ENCODE results near the gene PRMT7. TPM values are rescaled to one million over a fixed set of nuclear protein-coding genes. Genes with fewer than 3 reads are reported as not detected.

Gene PRMT7
- total RNA-seq, 3 donors from 2014 or later, result 31.0 to 42.2 (median 41.0) TPM

DNA sequence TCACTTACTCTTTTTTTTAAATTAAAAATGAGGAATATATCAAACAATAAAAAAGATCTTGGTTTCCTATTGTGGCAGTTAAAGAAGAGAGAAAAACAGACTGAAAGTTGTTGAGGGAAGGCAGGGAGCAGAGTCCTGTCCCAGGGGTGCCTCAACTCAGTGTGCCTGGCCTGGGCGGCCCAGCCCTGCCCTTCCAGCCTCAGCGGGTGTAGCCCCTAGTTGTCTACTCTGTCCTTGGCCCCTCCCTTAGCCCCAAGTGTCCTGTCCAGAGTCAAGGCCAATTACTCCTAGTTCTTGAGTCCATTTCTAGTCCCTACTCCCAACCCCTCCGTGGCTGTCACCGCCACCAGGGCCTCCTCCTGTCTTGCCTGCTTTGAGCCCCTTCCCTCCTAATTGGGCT is 85.0 kb downstream of the PRMT7 start:
- TF ChIP-seq, protein P1, sequence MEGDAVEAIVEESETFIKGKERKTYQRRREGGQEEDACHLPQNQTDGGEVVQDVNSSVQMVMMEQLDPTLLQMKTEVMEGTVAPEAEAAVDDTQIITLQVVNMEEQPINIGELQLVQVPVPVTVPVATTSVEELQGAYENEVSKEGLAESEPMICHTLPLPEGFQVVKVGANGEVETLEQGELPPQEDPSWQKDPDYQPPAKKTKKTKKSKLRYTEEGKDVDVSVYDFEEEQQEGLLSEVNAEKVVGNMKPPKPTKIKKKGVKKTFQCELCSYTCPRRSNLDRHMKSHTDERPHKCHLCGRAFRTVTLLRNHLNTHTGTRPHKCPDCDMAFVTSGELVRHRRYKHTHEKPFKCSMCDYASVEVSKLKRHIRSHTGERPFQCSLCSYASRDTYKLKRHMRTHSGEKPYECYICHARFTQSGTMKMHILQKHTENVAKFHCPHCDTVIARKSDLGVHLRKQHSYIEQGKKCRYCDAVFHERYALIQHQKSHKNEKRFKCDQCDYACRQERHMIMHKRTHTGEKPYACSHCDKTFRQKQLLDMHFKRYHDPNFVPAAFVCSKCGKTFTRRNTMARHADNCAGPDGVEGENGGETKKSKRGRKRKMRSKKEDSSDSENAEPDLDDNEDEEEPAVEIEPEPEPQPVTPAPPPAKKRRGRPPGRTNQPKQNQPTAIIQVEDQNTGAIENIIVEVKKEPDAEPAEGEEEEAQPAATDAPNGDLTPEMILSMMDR (IDR thresholded peaks at IDR 0.05), result no peak
- ATAC-seq, result peak; percentile 59
- DNase-seq, result peak in 1 of 3 donors; percentile 27
- Histone ChIP-seq H3K4me3 (no peak overlapping the region), H3K9me3 (no peaks in the 10 kb centered on the region), H3K4me1 (ENCODE audit: low read depth) (peaks cover 6% of the 10 kb centered on the region), H3K36me3 (ENCODE audit: low read depth) (no peaks in the 10 kb centered on the region)
- intact Hi-C loops (cut with DNase I, micrococcal nuclease), result no loop called here

GRCh38 chr16:68396481-68396880 is 85.7 kb downstream of the PRMT7 start:
- peak; percentile 90 for ATAC-seq
- intact Hi-C loops (cut with DNase I, micrococcal nuclease), result no loop called here
- peaks cover 6% of the 10 kb centered on the region for H3K4me1 ChIP-seq (ENCODE audit: low read depth)
- H3K4me3 ChIP-seq, result no peak overlapping the region
- peak in 2 of 3 donors; percentile 68 to 80 for DNase-seq
- no peaks in the 10 kb centered on the region for H3K9me3 ChIP-seq
- no peaks in the 10 kb centered on the region for H3K36me3 ChIP-seq (ENCODE audit: low read depth)
- TF ChIP-seq, protein P1 (IDR thresholded peaks at IDR 0.05), result peak; percentile 27

GRCh38 chr16:68397710-68398201 is 86.9 kb downstream of the PRMT7 start:
- ATAC-seq (no peak), DNase-seq (peak in 1 of 3 donors; percentile 21)
- Histone ChIP-seq H3K36me3 (ENCODE audit: low read depth) (no peaks in the 10 kb centered on the region), H3K4me3 (no peak overlapping the region), H3K9me3 (no peaks in the 10 kb centered on the region), H3K4me1 (ENCODE audit: low read depth) (peaks cover 6% of the 10 kb centered on the region)
- TF ChIP-seq, protein P1 (IDR thresholded peaks at IDR 0.05), result no peak
- intact Hi-C loops (cut with DNase I, micrococcal nuclease), result no loop called here

- no peaks in the 10 kb centered on the region for H3K36me3 ChIP-seq (ENCODE audit: low read depth)
- peaks cover 6% of the 10 kb centered on the region for H3K4me1 ChIP-seq (ENCODE audit: low read depth)
- no peak overlapping the region for H3K4me3 ChIP-seq
- ATAC-seq (no peak), DNase-seq (peak in 1 of 3 donors; percentile 14)
- intact Hi-C loops (cut with DNase I, micrococcal nuclease), result no loop called here
- no peaks in the 10 kb centered on the region for H3K9me3 ChIP-seq
- TF ChIP-seq, protein P1 (IDR thresholded peaks at IDR 0.05), result no peak
Measured at GRCh38 chr16:68399456-68399855, 88.6 kb downstream of the PRMT7 start.

GRCh38 chr16:68400083-68400923 is 89.5 kb downstream of the PRMT7 start:
- H3K4me1 ChIP-seq (ENCODE audit: low read depth), result peaks cover 6% of the 10 kb centered on the region
- no peak overlapping the region for H3K4me3 ChIP-seq
- intact Hi-C loops (cut with DNase I, micrococcal nuclease), result no loop called here
- TF ChIP-seq, protein P1 (IDR thresholded peaks at IDR 0.05), result no peak
- DNase-seq (peak in 1 of 3 donors; percentile 11), ATAC-seq (no peak)
- H3K9me3 ChIP-seq, result no peaks in the 10 kb centered on the region
- H3K36me3 ChIP-seq (ENCODE audit: low read depth), result no peaks in the 10 kb centered on the region

All from mucosa of descending colon (tissue), 3 donors.